ENCODE measurements around the gene NSUN6.

- TF ChIP-seq, protein P1, sequence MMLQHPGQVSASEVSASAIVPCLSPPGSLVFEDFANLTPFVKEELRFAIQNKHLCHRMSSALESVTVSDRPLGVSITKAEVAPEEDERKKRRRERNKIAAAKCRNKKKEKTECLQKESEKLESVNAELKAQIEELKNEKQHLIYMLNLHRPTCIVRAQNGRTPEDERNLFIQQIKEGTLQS (IDR thresholded peaks at IDR 0.05; ENCODE audit: borderline replicate concordance, extremely low read depth, low read depth, low read length), result no peak
- no peak for TF ChIP-seq ESRRA (IDR thresholded peaks at IDR 0.05; ENCODE audit: low read length)
- TF ChIP-seq POLR2AphosphoS5 (IDR thresholded peaks at IDR 0.05; ENCODE audit: low read length), result no peak
Measured at GRCh38 chr10:18514537-18514936, 136.8 kb downstream of the NSUN6 start.

Data from GM12878 (cell line).